ENCODE data around the gene ZNF518B. TPM values are rescaled to one million over a fixed set of nuclear protein-coding genes. Genes with fewer than 3 reads are reported as not detected.

ZNF518B gene
- polyA plus RNA-seq, 1 donor = 17.7 TPM

DNA sequence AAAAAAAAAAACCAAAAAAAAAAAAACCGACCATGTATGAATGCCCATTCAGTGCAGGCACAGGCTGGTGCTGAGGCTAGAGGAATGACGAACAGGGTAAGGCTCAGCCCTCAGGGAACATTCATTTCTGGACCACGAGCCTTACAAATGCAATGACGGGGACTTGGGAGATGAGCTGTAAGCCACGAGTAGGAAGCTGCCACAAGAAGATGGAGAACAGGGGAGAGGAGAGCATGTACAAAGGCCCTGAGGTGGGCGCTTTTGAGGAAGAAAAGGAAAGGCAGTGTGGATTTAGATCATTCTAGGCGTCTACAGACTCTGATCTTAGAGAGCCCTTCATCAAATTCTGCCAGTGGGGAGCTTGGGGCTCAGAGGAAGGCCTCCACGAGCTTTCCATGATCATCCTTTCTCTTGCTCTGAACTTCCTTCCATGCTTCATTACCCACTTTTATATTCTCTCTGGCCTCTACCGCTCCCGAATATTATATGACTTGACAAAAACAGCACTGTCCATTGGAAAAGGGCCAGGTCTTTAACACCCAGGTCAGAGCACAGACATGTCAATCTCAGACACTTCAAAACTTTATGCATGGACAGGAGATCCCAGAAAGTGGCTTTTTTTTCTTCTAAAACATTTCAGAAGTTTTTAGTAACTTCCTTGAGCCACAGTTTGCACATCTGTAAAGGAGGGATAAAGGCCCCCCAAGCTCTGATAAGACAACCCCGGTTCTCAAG is 3.3 kb upstream of the ZNF518B start:
- Histone ChIP-seq H3K27ac (ENCODE audit: low read length) (no peak overlapping the region), H3K4me1 (ENCODE audit: control insufficient read depth, insufficient read depth, low read length) (peaks cover 12% of the 10 kb centered on the region), H3K36me3 (ENCODE audit: control insufficient read depth, insufficient read depth, low read length) (no peaks in the 10 kb centered on the region), H3K9me3 (ENCODE audit: control insufficient read depth, low read depth, low read length) (peaks cover 15% of the 10 kb centered on the region), H3K4me3 (ENCODE audit: low read length) (no peak overlapping the region), H3K27me3 (ENCODE audit: control insufficient read depth, insufficient read depth, low read length) (peaks cover 32% of the 10 kb centered on the region)
- DNase-seq = no peak
- 100% methylated on average over 1 of the region's 11 CpGs for WGBS (ENCODE audit: insufficient coverage, low lambda C conversion rate)

DNA sequence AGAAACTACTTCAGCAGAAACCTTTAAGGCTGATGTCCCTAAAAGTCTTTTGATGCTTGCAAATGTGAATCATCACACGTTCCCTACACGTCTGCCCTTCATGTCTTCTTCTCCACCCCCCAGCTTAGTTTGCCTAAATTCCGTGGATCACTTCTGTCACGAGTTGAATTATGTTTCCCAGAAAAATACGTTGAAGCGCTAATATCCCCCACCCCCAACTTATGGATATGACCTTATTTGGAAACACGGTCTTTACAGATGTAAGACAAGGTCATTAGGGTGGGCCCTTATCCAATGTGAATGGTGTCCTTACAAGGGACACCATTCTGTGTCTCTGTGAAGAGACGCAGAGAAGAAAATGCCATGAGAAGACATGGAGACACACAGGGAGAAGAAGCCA is 2.1 kb upstream of the ZNF518B start:
- peaks cover 12% of the 10 kb centered on the region for H3K4me1 ChIP-seq (ENCODE audit: control insufficient read depth, insufficient read depth, low read length)
- no peak for DNase-seq
- WGBS (ENCODE audit: insufficient coverage, low lambda C conversion rate) = 78% methylated on average over 3 of the region's 8 CpGs
- H3K27ac ChIP-seq (ENCODE audit: low read length) = no peak overlapping the region
- H3K4me3 ChIP-seq (ENCODE audit: low read length) = no peak overlapping the region
- H3K36me3 ChIP-seq (ENCODE audit: control insufficient read depth, insufficient read depth, low read length) = peaks cover 9% of the 10 kb centered on the region
- H3K27me3 ChIP-seq (ENCODE audit: control insufficient read depth, insufficient read depth, low read length) = peaks cover 32% of the 10 kb centered on the region
- H3K9me3 ChIP-seq (ENCODE audit: control insufficient read depth, low read depth, low read length) = peaks cover 15% of the 10 kb centered on the region

DNA sequence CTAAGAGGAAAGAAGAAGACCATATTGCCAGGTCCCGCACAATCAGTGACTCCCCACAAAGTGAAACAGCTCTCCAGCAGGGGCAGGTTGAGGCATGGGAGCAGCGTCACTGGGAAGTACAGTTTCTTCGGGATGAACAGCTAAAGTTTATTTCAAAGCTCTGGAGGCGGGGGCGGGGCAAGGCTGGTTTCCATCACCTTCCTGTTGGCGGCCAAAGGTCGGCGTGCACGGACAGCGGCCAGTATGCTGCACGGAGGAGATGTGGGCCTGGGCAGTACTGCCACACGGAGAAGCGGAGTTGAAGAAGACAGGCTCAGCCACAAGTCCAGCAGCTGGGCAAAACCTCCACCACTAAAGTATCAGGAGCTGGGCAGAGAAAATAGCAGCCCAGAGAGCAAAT is 951 bp upstream of the ZNF518B start:
- Histone ChIP-seq H3K27me3 (ENCODE audit: control insufficient read depth, insufficient read depth, low read length) (peaks cover 31% of the 10 kb centered on the region), H3K36me3 (ENCODE audit: control insufficient read depth, insufficient read depth, low read length) (peaks cover 14% of the 10 kb centered on the region), H3K4me3 (ENCODE audit: low read length) (no peak overlapping the region), H3K9me3 (ENCODE audit: control insufficient read depth, low read depth, low read length) (peaks cover 15% of the 10 kb centered on the region), H3K27ac (ENCODE audit: low read length) (no peak overlapping the region), H3K4me1 (ENCODE audit: control insufficient read depth, insufficient read depth, low read length) (peaks cover 12% of the 10 kb centered on the region)
- no CpG with 5 or more reads among the region's 13 CpGs for WGBS (ENCODE audit: insufficient coverage, low lambda C conversion rate)
- DNase-seq = peak in 1 of 2 donors; percentile 23

DNA sequence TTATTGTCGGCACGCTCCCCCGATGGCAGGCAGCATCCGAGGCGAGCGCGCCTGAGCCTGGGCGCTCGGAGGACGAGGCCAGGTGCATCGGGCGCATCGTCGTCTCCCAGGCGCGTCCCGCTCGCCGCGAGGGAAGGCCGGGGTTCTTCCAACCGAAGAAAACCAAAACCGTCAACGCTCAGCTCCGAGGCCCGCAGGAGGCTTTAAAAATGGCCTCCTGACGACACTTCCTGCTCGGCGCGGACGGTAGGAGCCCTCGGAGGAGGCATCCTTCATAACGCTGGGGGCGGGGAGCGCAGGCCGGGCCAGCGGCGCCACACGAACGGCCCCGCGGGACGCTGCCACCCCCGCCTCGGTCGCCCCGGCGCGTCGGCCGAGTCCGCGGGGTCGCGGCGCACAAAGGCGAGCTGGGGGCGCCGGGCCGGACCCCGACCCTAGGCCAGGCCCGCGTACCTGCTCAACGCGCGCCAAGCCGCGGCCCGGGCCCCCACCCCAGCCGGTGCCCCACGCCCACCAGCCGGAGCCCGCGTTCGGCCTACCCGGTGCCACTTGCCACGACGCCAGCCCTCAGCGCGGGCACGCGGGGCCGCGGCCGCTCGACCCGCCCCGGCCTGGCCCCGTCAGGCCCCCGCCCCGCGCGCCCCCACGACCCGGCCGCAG is 501 bp downstream of the ZNF518B start:
- no CpG with 5 or more reads among the region's 96 CpGs for WGBS (ENCODE audit: insufficient coverage, low lambda C conversion rate)
- Histone ChIP-seq H3K9me3 (ENCODE audit: control insufficient read depth, low read depth, low read length) (peaks cover 13% of the 10 kb centered on the region), H3K4me1 (ENCODE audit: control insufficient read depth, insufficient read depth, low read length) (peaks cover 12% of the 10 kb centered on the region), H3K4me3 (ENCODE audit: low read length) (peak overlapping the region; percentile 63), H3K36me3 (ENCODE audit: control insufficient read depth, insufficient read depth, low read length) (peaks cover 28% of the 10 kb centered on the region), H3K27ac (ENCODE audit: low read length) (no peak overlapping the region), H3K27me3 (ENCODE audit: control insufficient read depth, insufficient read depth, low read length) (peaks cover 16% of the 10 kb centered on the region)
- DNase-seq = peak; percentile 48 to 86

DNA sequence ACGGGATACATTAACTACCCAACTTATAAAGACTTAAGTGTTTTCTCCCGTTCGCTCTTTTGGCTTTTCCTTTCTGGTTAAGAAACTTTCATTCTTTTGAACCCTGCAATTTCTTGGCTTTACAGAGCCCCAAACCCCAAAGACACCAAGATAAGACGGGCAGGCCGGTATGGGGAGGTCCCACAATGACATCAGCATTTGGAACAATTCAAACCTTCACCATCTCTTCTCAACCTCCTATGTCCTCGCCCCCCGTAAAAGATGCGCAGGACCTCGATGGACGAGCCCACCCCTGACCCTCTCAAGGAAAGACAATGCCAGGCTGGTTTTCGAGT is 999 bp downstream of the ZNF518B start:
- H3K4me3 ChIP-seq (ENCODE audit: low read length) = peak overlapping the region; percentile 63
- H3K27ac ChIP-seq (ENCODE audit: low read length) = no peak overlapping the region
- DNase-seq = no peak
- H3K4me1 ChIP-seq (ENCODE audit: control insufficient read depth, insufficient read depth, low read length) = peaks cover 9% of the 10 kb centered on the region
- H3K9me3 ChIP-seq (ENCODE audit: control insufficient read depth, low read depth, low read length) = peaks cover 13% of the 10 kb centered on the region
- peaks cover 13% of the 10 kb centered on the region for H3K27me3 ChIP-seq (ENCODE audit: control insufficient read depth, insufficient read depth, low read length)
- peaks cover 31% of the 10 kb centered on the region for H3K36me3 ChIP-seq (ENCODE audit: control insufficient read depth, insufficient read depth, low read length)
- WGBS (ENCODE audit: insufficient coverage, low lambda C conversion rate) = no CpG with 5 or more reads among the region's 11 CpGs

DNA sequence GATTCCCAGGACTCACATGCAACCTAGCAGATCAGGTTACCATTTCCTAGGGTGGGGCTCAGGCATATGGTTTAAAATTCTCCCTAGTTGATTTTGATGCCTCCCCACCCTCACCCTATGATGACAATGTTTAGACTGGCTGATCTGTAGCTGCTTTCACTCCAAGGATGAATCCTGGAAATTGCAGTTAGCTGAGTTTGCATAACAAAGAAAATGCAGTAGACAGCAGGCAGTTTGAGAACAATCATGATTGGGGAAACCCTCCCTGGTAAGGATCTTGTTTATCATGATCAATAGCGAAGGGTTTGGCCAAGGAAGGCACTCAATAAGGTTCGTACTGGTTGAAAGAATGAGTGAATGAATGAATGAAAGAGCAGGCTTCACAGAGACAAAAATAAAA is 2.1 kb downstream of the ZNF518B start:
- no peak overlapping the region for H3K4me3 ChIP-seq (ENCODE audit: low read length)
- no CpG with 5 or more reads among the region's 2 CpGs for WGBS (ENCODE audit: insufficient coverage, low lambda C conversion rate)
- peaks cover 9% of the 10 kb centered on the region for H3K4me1 ChIP-seq (ENCODE audit: control insufficient read depth, insufficient read depth, low read length)
- peaks cover 13% of the 10 kb centered on the region for H3K9me3 ChIP-seq (ENCODE audit: control insufficient read depth, low read depth, low read length)
- peaks cover 6% of the 10 kb centered on the region for H3K27me3 ChIP-seq (ENCODE audit: control insufficient read depth, insufficient read depth, low read length)
- DNase-seq = no peak
- no peak overlapping the region for H3K27ac ChIP-seq (ENCODE audit: low read length)
- peaks cover 41% of the 10 kb centered on the region for H3K36me3 ChIP-seq (ENCODE audit: control insufficient read depth, insufficient read depth, low read length)

DNA sequence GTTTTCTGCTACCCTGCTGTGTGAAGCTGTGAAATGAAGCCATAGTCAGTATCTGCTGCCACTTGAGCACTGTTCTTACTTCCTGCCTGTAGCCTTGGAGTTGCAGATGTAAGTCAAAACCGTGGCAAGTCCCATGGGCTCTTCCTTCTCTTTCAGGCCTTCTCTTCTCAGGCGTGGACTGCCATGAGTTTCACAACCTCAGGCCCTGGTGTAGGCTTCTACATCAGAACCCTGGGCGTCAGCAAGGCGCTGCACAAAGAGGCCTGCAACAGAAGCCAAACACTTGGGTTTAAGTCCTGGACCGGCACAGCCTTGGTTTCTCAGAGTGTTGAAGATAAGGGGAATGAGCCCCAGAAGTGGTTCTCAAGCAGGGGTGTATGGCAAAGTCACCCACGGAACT is 2.5 kb downstream of the ZNF518B start:
- Histone ChIP-seq H3K9me3 (ENCODE audit: control insufficient read depth, low read depth, low read length) (peaks cover 13% of the 10 kb centered on the region), H3K27me3 (ENCODE audit: control insufficient read depth, insufficient read depth, low read length) (peaks cover 6% of the 10 kb centered on the region), H3K4me3 (ENCODE audit: low read length) (no peak overlapping the region), H3K27ac (ENCODE audit: low read length) (no peak overlapping the region), H3K4me1 (ENCODE audit: control insufficient read depth, insufficient read depth, low read length) (peaks cover 9% of the 10 kb centered on the region), H3K36me3 (ENCODE audit: control insufficient read depth, insufficient read depth, low read length) (peaks cover 42% of the 10 kb centered on the region)
- WGBS (ENCODE audit: insufficient coverage, low lambda C conversion rate) = no CpG with 5 or more reads among the region's 6 CpGs
- no peak for DNase-seq

DNA sequence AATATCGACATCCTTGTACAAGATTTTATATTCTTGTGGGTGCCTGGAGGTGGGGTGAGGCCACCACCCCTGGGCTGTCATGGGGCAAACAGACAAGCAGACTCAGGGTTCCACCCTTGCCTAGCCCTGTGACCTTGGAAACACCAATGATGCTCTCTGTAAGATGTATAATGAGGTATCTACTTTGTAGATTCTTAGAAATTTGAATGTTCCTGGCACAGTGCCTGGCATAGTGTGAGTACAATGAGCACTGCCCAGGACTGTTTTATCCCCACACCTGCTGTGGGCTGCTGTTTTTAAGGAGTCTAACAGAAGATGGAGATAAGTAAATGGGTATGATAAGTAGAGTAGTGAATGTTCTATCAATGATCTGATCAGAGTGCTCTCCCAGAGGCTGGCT is 3.1 kb downstream of the ZNF518B start:
- H3K9me3 ChIP-seq (ENCODE audit: control insufficient read depth, low read depth, low read length) = peaks cover 13% of the 10 kb centered on the region
- H3K4me1 ChIP-seq (ENCODE audit: control insufficient read depth, insufficient read depth, low read length) = peaks cover 9% of the 10 kb centered on the region
- WGBS (ENCODE audit: insufficient coverage, low lambda C conversion rate) = no CpG with 5 or more reads among the region's 1 CpG
- no peak overlapping the region for H3K4me3 ChIP-seq (ENCODE audit: low read length)
- peaks cover 42% of the 10 kb centered on the region for H3K36me3 ChIP-seq (ENCODE audit: control insufficient read depth, insufficient read depth, low read length)
- H3K27me3 ChIP-seq (ENCODE audit: control insufficient read depth, insufficient read depth, low read length) = peaks cover 6% of the 10 kb centered on the region
- H3K27ac ChIP-seq (ENCODE audit: low read length) = no peak overlapping the region
- DNase-seq = no peak

DNA sequence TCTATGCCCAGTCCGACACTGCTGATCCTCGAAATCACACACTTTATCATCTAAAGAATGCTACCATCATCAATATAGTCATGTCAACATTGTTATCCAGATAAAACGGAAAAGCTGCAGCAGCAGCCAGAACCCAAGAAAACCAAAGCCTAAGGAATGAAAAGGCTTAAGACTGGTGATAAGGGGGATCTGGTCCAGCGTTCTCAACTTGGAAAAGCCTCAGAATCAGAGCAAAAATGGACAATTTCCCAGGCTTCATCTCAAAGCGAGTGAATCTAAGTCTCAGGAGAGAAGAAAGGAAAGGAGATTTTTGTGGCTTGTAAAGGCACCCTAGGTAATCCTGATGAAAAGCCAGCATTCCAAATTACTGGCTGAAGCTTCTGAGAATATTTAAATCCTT is 8.2 kb downstream of the ZNF518B start:
- no peak for DNase-seq
- no peak overlapping the region for H3K4me3 ChIP-seq (ENCODE audit: low read length)
- no peaks in the 10 kb centered on the region for H3K27me3 ChIP-seq (ENCODE audit: control insufficient read depth, insufficient read depth, low read length)
- H3K4me1 ChIP-seq (ENCODE audit: control insufficient read depth, insufficient read depth, low read length) = no peaks in the 10 kb centered on the region
- H3K36me3 ChIP-seq (ENCODE audit: control insufficient read depth, insufficient read depth, low read length) = peaks cover 57% of the 10 kb centered on the region
- no peak overlapping the region for H3K27ac ChIP-seq (ENCODE audit: low read length)
- H3K9me3 ChIP-seq (ENCODE audit: control insufficient read depth, low read depth, low read length) = peaks cover 28% of the 10 kb centered on the region
- WGBS (ENCODE audit: insufficient coverage, low lambda C conversion rate) = 60% methylated on average over 1 of the region's 5 CpGs

DNA sequence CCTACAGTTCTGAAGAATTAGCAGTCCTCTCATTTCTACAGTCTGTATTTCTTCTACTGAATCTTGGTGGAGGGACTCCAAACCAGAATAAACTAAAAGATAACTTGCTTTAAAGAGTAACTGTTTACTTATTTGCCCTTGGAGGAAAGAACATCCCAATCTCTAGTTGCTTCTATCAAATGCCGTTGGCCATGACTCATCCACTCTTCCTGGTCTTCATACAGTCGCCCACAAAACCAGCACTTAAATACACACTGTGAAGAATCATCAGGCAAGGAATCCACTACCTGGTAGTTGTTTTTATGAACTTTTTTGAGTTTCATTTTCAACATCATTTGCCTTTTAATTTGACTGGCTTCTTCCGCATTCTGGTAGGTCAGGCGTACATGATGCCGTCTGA is 14.2 kb downstream of the ZNF518B start:
- Histone ChIP-seq H3K27ac (ENCODE audit: low read length) (no peak overlapping the region), H3K9me3 (ENCODE audit: control insufficient read depth, low read depth, low read length) (peaks cover 24% of the 10 kb centered on the region), H3K27me3 (ENCODE audit: control insufficient read depth, insufficient read depth, low read length) (no peaks in the 10 kb centered on the region), H3K36me3 (ENCODE audit: control insufficient read depth, insufficient read depth, low read length) (peaks cover 23% of the 10 kb centered on the region), H3K4me1 (ENCODE audit: control insufficient read depth, insufficient read depth, low read length) (no peaks in the 10 kb centered on the region), H3K4me3 (ENCODE audit: low read length) (no peak overlapping the region)
- WGBS (ENCODE audit: insufficient coverage, low lambda C conversion rate) = 100% methylated on average over 1 of the region's 5 CpGs
- DNase-seq = no peak

DNA sequence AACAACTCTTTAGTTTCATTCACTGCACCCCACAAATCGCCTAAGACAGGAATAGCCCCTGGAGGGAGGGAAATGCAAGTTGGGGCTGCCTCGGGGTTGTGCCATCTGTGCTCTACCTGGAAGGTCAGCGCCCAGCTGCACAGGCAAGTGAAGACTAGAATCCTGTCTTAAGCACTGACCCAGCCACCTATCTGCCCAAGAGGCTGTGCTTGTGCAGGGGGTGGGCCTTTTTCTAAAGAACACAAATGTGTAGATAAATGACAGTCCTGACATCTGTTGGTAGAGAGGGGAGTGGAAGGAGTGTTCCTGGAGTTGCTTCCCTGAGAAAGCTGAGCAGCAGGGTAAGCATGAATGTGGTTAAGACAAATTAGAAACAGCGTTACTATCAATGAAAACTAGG is 15.7 kb downstream of the ZNF518B start:
- H3K36me3 ChIP-seq (ENCODE audit: control insufficient read depth, insufficient read depth, low read length) = peaks cover 16% of the 10 kb centered on the region
- DNase-seq = no peak
- no peaks in the 10 kb centered on the region for H3K27me3 ChIP-seq (ENCODE audit: control insufficient read depth, insufficient read depth, low read length)
- no CpG with 5 or more reads among the region's 4 CpGs for WGBS (ENCODE audit: insufficient coverage, low lambda C conversion rate)
- peaks cover 18% of the 10 kb centered on the region for H3K9me3 ChIP-seq (ENCODE audit: control insufficient read depth, low read depth, low read length)
- H3K27ac ChIP-seq (ENCODE audit: low read length) = no peak overlapping the region
- no peak overlapping the region for H3K4me3 ChIP-seq (ENCODE audit: low read length)
- H3K4me1 ChIP-seq (ENCODE audit: control insufficient read depth, insufficient read depth, low read length) = no peaks in the 10 kb centered on the region

Measured in large intestine (tissue), 3 donors.